ENCODE measurements around the gene PHAF1. TPM values are rescaled to one million over a fixed set of nuclear protein-coding genes. Genes with fewer than 3 reads are reported as not detected.

The PHAF1 gene
- total RNA-seq, 1 donor from 2014 or later = 29.1 TPM

DNA sequence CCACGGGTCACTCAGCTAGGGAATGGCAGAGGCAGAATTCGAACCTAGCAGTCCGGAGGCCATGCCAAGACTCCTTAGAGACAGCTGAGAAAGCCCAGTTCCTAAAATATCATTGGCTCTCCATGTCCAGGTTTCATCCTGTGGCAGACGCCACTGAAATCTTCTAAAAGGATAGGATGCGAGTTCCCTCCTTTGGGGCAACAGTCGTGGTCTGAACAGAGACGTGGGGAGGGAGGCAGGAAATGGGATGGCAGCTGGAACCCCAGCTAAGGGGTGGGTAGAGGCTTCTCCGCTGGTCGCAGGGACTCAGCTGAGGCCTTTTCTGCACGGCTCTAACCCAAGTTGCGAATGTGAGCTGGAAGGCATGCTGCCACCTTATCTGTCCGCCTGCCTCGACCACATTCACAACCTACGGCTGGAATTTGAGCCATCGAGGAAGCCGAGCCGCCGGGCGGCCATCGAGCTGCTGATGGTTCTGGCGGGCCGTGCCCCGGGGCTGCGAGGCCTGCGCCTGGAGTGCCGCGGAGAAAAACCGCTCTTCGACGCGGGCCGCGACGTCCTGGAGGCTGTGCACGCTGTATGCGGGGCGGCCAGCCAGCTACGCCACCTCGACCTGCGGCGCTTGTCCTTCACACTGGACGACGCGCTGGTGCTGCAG lies 52.9 kb downstream of the PHAF1 start:
- H4K20me1 ChIP-seq (ENCODE audit: low read depth) = peaks cover 55% of the 10 kb centered on the region
- peaks cover 6% of the 10 kb centered on the region for H3K4me1 Mint-ChIP-seq
- H3F3A ChIP-seq (ENCODE audit: low read depth) = peaks cover 20% of the 10 kb centered on the region
- H3K4me1 ChIP-seq = no peaks in the 10 kb centered on the region
- no peaks in the 10 kb centered on the region for H3K36me3 Mint-ChIP-seq
- H3K36me3 ChIP-seq = no peaks in the 10 kb centered on the region
- H3K27me3 ChIP-seq = peaks cover 100% of the 10 kb centered on the region
- H3K4me3 Mint-ChIP-seq = peak overlapping the region; percentile 69
- no peaks in the 10 kb centered on the region for H3K9me3 ChIP-seq (ENCODE audit: low read depth)
- H3K4me3 ChIP-seq = peak overlapping the region; percentile 47
- peak overlapping the region; percentile 87 for H2AFZ ChIP-seq (replicated peaks)
- peak; percentile 66 for TF ChIP-seq EZH2phosphoT487 (IDR thresholded peaks at IDR 0.05)
- TF ChIP-seq EZH2 (IDR thresholded peaks at IDR 0.05) = no peak
- no peaks in the 10 kb centered on the region for H3K79me2 ChIP-seq (ENCODE audit: low read depth)
- H3K9ac ChIP-seq = no peak overlapping the region
- DNase-seq (ENCODE audit: low spot score) = no peak
- H3K27me3 Mint-ChIP-seq (ENCODE audit: insufficient read depth, low read depth) = peaks cover 83% of the 10 kb centered on the region
- no peak overlapping the region for H3K27ac Mint-ChIP-seq
- H3K4me2 ChIP-seq = peak overlapping the region; percentile 84
- no peak overlapping the region for H3K27ac ChIP-seq
- H3K9me3 Mint-ChIP-seq = no peaks in the 10 kb centered on the region

DNA sequence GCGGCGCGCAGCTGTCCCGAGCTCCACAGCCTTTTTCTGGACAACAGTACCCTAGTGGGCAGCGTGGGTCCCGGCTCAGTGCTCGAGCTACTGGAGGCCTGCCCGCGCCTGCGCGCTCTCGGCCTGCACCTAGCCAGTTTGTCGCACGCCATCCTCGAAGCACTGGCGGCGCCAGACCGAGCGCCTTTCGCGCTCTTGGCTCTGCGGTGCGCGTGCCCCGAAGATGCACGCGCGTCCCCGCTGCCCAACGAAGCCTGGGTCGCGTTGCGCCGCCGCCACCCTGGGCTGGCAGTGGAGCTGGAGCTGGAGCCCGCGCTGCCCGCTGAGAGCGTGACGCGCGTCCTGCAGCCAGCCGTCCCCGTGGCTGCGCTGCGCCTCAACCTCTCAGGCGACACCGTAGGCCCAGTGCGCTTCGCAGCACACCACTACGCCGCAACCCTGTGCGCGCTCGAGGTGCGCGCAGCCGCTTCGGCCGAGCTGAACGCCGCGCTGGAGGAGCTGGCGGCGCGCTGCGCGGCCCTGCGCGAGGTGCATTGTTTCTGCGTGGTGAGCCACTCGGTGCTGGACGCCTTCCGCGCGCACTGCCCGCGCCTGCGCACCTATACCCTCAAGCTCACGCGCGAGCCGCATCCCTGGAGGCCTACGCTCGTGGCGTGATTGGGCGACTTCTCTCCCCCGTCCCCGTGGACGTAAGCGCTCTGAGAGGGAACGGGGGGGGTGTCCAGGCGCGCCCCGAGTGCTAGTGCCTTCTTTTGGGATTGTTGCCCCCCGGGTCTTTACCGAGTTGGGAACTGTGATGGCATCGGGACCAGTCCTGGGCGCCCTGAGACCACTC lies 53.6 kb downstream of the PHAF1 start:
- peaks cover 100% of the 10 kb centered on the region for H3K27me3 ChIP-seq
- peak overlapping the region; percentile 84 for H3K4me2 ChIP-seq
- peaks cover 83% of the 10 kb centered on the region for H3K27me3 Mint-ChIP-seq (ENCODE audit: insufficient read depth, low read depth)
- peaks cover 20% of the 10 kb centered on the region for H3F3A ChIP-seq (ENCODE audit: low read depth)
- H3K79me2 ChIP-seq (ENCODE audit: low read depth) = no peaks in the 10 kb centered on the region
- H2AFZ ChIP-seq (replicated peaks) = peak overlapping the region; percentile 87
- no peak overlapping the region for H3K27ac ChIP-seq
- H3K4me3 ChIP-seq = peak overlapping the region; percentile 47
- no peaks in the 10 kb centered on the region for H3K4me1 ChIP-seq
- H3K4me3 Mint-ChIP-seq = peak overlapping the region; percentile 69
- H3K36me3 ChIP-seq = no peaks in the 10 kb centered on the region
- H3K27ac Mint-ChIP-seq = no peak overlapping the region
- H3K36me3 Mint-ChIP-seq = no peaks in the 10 kb centered on the region
- H3K9ac ChIP-seq = no peak overlapping the region
- H3K9me3 ChIP-seq (ENCODE audit: low read depth) = no peaks in the 10 kb centered on the region
- H4K20me1 ChIP-seq (ENCODE audit: low read depth) = peaks cover 49% of the 10 kb centered on the region
- no peaks in the 10 kb centered on the region for H3K9me3 Mint-ChIP-seq
- peaks cover 6% of the 10 kb centered on the region for H3K4me1 Mint-ChIP-seq
- TF ChIP-seq, protein P1, sequence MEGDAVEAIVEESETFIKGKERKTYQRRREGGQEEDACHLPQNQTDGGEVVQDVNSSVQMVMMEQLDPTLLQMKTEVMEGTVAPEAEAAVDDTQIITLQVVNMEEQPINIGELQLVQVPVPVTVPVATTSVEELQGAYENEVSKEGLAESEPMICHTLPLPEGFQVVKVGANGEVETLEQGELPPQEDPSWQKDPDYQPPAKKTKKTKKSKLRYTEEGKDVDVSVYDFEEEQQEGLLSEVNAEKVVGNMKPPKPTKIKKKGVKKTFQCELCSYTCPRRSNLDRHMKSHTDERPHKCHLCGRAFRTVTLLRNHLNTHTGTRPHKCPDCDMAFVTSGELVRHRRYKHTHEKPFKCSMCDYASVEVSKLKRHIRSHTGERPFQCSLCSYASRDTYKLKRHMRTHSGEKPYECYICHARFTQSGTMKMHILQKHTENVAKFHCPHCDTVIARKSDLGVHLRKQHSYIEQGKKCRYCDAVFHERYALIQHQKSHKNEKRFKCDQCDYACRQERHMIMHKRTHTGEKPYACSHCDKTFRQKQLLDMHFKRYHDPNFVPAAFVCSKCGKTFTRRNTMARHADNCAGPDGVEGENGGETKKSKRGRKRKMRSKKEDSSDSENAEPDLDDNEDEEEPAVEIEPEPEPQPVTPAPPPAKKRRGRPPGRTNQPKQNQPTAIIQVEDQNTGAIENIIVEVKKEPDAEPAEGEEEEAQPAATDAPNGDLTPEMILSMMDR (IDR thresholded peaks at IDR 0.05) = peak; percentile 12
- peak; percentile 82 for TF ChIP-seq EZH2phosphoT487 (IDR thresholded peaks at IDR 0.05)
- peak; percentile 99 for TF ChIP-seq EZH2 (IDR thresholded peaks at IDR 0.05)
- peak; percentile 82 for DNase-seq (ENCODE audit: low spot score)

- peak; percentile 45 for TF ChIP-seq EZH2phosphoT487 (IDR thresholded peaks at IDR 0.05)
- TF ChIP-seq, protein P1 (IDR thresholded peaks at IDR 0.05) = no peak
- TF ChIP-seq EZH2 (IDR thresholded peaks at IDR 0.05) = peak; percentile 82
- H3K27ac ChIP-seq = no peak overlapping the region
- peaks cover 20% of the 10 kb centered on the region for H3F3A ChIP-seq (ENCODE audit: low read depth)
- H3K27ac Mint-ChIP-seq = no peak overlapping the region
- H3K9me3 ChIP-seq (ENCODE audit: low read depth) = no peaks in the 10 kb centered on the region
- H3K4me1 Mint-ChIP-seq = peaks cover 2% of the 10 kb centered on the region
- peak overlapping the region; percentile 69 for H3K4me3 Mint-ChIP-seq
- H3K36me3 ChIP-seq = no peaks in the 10 kb centered on the region
- H3K4me2 ChIP-seq = peak overlapping the region; percentile 84
- H3K27me3 ChIP-seq = peaks cover 100% of the 10 kb centered on the region
- H3K9me3 Mint-ChIP-seq = no peaks in the 10 kb centered on the region
- H3K4me1 ChIP-seq = no peaks in the 10 kb centered on the region
- no peaks in the 10 kb centered on the region for H3K79me2 ChIP-seq (ENCODE audit: low read depth)
- no peak overlapping the region for H2AFZ ChIP-seq (replicated peaks)
- peaks cover 49% of the 10 kb centered on the region for H4K20me1 ChIP-seq (ENCODE audit: low read depth)
- DNase-seq (ENCODE audit: low spot score) = peak; percentile 48
- H3K4me3 ChIP-seq = peak overlapping the region; percentile 47
- H3K27me3 Mint-ChIP-seq (ENCODE audit: insufficient read depth, low read depth) = peaks cover 82% of the 10 kb centered on the region
- no peaks in the 10 kb centered on the region for H3K36me3 Mint-ChIP-seq
- H3K9ac ChIP-seq = no peak overlapping the region
Observed at GRCh38 chr16:67163999-67164558, 54.3 kb downstream of the PHAF1 start.
